GM18873 (cell line): Measurements from ENCODE around the gene CCR4.
"Not testable (repeated sequence)": the region's sequence is repeated elsewhere in the genome, so short reads cannot be mapped to it uniquely, and the experiment has no call there.

Experiments
- ATAC-seq: cut with Tn5 transposase; IDR thresholded peaks from one replicate; pipeline ENCODE4 v1.9.1; 2021; ENCODE audit warnings: mild to moderate bottlenecking, moderate library complexity, moderate number of reproducible peaks; ENCODE audit not compliant: unreplicated experiment, low FRiP score

The CCR4 gene

DNA sequence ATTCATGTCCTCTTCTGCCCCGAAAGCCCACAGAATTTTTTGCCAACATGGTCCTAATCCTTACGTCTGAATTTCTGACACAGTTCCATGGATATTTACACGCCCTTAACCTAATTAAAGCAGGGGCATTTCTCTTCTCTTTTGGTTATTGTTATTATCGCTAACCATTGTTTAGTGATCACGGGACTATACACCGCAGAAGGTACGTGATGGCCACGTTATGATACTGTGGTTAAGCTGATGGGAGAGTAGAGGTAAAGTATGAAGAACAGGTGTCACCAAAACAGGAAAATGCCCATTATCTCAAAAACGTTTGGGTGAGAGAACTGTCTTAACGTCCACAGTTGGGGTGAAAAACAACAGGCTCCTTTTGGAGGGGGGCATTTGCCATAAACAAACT lies 26.4 kb downstream of the CCR4 start:
- no peak for ATAC-seq

DNA sequence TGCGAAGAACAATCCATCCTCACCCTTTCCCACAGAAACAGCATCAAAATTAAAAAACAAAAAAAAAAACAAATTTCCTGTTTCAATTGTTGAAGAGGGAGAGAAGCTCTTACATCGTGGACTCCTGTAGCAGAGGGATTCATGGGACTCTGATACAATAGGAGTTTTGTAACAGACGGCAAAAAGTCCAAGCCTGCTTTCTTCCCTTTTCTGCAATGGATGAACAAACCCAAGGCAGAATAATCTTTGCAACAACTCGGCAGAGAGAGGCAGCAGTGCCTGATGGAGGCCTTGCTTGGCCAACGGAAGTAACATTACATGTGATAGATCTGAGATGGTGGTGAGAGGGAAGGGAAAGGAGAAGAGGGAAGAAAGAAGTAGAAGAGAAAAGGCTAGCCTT lies 26.9 kb downstream of the CCR4 start:
- ATAC-seq: no peak

DNA sequence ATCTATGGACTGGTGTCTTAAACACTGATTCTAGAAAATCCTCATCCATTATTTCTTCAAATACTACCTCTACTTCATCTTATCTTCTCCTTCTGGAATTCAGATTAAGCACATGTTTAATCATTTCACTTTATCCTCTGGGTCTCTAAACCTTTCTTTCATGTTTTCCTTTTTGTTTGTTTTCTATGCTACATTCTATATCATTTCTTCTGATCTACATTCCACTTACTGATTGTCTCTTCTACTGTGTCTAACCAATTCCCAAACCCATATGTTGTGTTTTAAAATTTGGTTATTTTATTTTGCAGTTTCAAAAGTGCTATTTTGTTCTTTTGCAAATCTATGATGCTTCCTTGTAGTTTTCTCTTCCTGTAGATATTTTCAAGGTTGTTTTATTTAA lies 31.7 kb downstream of the CCR4 start:
- ATAC-seq: no peak

DNA sequence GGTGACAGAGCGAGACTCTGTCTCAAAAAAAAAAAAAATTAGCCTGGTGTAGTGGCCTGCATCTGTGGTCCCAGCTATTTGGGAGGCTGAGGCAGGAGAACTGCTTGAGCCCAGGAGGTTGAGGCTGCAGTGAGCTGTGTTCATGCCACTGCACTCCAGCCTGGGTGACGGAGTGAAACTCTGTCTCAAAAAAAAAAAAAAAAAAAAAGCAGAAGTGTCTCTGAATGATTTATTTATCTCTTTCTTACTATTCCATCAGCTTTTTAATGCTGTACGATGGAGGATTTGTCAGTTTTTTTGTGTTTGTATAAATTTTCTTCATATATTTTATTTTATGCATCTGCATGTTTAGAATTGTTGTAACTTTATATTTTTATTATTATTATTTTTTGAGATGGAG lies 33.5 kb downstream of the CCR4 start:
- not testable (repeated sequence) for ATAC-seq

DNA sequence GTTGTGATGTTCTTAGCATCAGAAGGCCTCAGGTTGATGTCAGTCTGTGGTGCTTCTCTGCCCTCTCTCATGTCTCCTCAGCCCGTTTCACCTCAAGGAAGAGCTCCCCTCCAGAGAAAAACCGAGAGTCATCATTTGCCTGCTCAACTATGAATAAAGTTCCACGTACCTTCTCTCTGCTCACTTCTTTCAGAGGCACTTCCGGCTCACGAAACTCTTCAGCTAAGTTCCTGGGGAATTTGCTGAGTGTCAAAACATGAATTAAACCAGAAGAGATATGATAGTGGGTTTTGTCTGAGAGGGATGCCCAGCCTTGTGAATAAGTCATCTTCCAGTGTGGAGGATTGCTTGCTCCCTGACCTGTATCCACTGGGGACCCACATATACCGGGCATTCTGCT lies 37.7 kb downstream of the CCR4 start:
- no peak for ATAC-seq

DNA sequence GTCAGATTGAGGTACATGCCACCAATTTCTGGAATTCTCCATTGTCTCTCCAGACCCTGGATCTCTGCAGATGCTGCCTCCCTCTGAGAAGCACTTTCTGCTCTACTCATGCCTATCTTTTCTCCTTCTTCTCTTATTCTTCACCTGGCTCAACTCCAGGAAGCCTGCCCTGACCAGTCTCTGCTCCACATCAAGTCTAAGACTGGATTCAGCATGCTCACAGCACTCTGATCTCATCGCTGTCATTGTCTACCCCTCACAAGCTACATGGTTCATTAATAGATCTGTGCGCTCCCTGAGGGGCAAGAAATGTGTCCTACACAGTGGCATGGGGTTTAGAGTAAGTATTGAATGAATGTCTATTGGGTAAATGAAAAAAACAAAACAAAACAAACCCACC lies 38.7 kb downstream of the CCR4 start:
- ATAC-seq: no peak

DNA sequence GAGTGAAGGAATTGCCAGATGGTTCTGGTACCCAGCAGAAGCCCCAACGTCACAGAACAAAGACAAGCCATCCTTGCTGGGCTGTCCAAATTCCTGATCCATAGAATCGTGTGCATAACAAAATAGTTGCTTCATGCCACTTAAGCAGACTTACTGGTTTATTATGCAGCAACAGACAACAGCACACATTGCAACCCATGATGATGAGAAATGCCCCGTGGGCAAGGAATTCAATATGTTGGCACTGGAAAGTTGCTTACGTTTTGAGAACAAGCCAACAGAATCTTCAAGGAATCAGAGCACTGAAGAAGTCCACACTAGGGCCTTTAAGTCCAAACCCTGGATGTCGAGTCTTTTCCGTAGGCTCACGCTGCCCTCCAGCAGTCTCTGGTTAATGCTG lies 40.3 kb downstream of the CCR4 start:
- ATAC-seq: no peak

DNA sequence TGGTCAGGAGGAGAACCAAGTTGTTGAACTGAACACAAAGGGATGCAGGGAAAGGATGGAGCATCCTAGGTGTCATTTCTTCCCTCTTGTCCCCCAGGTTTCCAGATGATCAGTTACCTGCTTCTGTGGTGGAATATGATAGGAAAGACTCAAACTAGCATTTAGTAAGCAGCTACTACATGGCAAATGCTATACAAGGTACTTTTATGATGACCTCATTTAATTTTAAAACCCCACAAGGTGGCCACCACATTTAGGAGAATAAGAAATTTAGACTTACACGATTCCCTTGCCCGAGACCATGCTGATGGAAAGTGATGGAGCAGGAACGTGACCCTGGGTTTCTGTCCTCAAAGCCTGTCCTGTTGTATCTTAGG lies 40.9 kb downstream of the CCR4 start:
- no peak for ATAC-seq

DNA sequence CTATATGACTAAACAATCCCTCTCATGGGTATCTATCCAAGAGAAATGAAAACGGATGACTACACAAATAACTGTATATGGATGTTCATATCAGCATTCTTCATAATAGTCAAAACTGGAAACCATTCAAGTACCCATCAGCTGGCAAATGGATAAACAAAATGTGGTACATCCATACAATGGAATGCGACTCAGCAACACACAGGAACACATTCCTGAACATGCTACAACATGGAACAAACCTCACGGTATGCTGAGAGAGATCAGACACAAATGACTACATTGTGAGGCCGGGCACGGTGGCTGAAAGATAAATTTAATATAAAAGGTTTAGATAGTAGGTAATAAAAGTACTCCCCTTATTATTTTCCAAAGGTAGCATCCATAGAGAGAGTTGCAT lies 42.6 kb downstream of the CCR4 start:
- no peak for ATAC-seq

DNA sequence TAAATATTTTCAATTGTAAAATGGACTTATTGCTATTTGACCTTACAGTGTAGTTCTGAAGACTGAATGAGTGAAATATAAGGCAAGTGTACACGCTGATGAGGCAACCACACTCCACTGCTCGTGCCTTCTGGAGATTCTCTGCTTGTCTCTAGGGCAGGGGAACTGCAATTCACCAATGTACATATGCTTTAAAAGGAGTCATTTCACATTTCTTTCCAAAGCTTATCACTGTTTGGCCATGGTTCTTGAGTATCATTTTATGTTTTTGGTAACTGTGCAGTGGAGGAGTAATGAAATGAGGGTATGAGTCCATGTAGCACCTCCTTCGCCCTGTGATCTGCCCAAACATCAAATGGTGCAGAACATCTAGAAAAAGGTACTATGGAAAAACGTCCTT lies 43.7 kb downstream of the CCR4 start:
- no peak for ATAC-seq

DNA sequence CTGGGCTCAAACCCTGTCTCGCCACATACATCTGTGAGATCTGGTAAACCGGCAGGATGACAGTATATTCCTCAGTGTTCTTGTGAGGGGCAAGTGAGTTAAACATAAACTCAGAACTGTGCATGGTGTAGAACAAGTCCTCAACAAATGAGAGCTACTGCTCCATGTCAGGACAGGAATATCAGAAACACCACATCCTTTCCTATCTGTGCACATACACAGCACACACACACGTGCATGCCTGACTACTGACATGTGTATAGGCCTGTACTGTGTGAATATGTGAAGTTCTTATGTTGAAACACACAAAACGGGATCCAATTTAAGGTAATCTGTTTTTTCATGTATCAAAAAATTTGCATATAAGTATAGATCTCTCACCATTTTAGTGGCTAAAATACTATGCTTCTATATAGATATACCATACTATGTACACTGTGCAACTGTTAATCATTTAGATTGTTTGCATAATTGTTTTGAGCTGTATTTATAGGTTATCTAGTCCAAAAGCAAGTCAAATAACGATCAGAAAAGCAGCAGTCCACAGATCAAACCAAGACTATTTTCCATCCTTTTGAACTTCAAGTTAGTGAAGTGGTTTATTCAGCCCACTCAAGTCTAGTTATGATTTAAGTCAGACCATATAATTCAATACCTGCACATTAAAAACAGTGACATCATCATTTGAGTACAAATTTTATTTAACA lies 44.8 kb downstream of the CCR4 start:
- ATAC-seq: no peak

DNA sequence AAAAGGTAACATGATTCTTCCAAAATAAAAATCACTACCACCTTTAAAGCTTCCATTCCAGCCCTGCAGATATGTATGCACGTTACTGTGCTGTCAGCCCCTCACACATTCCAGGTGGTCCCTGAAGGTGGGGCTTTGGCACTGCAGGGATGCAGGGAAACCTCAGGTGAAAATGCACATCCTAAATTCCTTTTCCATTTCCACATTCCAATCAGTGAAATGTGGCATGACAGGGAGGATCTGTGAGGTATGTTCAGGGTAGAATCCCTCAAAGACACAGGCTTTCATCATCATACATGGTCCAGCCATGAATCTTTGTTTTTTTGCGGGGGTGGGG lies 45.3 kb downstream of the CCR4 start:
- no peak for ATAC-seq

DNA sequence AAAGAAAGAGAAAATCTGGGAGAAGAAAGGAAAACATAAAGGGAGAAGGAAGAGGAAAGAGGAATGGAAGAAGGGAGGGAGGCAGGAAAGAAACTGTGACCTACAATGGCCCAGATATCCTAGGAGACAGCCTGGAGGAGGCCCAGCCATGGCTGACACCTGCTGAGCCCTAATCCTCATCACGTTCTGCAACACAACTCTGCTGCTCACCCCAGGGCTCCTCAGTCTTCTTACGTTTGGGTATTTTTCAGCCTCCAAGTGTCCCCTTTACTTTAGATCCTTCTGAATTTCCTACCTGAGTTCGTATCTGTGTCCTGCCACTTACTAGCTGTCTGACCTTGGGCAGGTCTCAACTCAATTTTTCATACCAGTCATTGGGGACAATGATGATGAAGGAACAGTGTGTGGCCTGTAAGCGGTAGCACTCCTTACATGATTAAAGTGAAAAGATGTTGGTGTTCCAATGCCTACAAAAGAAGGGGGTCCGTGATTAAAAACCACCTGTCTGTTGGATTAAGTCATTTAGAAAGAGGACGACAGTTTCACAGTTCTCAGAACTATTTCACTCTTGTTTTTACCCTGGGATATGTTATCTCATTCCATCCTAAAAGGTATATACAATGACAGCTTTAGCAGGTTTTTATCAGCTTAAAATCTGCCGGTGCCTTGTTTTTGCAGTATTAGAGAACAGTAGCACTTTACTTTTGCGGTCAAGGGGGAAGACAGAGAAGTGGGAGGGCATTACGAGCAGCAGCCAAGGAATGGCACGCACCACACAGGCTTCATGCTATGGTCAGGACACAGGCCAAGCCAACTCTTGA lies 47.4 kb downstream of the CCR4 start:
- no peak for ATAC-seq

DNA sequence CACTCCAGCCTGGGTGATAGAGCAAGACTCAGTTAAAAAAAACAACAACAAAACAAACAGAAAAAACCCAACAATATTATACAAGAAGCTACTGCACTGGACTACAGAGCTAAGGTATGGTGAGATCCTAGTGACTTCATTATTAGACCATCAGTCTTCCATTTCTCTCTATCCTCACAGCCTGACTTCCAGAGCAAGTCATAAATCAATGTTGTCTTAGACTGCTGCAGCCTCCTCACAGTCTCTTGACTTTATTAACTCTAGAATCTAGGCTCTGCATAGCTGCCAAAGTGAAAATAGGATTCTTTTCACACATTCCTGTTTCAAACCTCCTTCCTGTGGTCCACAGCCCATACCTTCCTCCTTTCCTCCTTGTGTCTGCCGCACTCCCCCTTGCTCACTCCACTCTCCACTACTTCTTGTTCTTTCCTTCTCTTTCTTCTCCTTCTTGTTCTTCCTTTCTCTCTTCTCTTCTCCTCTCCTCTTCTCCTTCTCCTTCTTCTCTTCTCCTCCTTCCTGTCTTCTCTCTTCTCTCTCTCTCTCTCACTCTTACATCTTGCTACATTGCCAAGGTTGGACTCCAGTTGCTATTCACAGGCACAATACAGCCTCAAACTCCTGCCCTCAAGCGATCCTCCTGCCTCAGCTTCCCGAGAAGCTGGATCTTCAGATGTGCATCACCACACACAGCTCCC lies 49.4 kb downstream of the CCR4 start:
- ATAC-seq: no peak

DNA sequence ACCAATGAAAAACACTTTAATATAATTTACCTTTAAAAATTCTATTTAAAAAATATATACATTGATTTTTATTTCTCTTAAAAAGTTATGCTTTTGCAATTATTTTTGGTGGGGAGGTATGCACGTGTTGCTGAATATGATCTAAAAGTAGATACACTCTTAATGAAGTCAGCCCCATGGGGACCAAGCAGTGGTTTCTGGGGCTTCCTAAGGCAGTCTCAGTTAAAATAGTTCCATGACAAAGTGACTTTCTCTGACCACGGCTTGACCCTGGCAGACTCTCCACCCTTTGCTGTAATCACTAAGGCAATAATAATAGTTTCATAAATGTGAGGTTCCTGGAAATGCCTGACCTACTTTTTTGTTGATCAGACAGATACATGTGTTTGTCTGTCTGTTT lies 50.4 kb downstream of the CCR4 start:
- no peak for ATAC-seq

DNA sequence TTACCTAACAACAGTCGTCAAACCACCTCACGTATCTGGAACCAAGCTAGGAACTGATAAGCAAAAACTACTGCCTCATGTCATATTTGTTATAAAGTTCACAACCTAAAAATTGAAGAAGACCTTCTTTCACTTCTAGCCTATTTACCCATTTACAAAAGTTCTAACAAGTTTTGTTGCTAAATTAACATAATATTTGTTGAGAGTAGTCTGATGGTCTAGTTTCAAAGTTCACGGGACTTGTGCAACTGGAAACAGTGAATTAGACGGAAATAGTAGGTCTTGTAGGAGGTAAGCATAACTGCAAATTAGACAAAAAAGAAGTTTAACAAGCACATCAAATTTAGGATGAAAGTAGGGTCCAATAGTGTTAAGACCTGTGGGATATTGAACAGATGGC lies 51.9 kb downstream of the CCR4 start:
- ATAC-seq: no peak

DNA sequence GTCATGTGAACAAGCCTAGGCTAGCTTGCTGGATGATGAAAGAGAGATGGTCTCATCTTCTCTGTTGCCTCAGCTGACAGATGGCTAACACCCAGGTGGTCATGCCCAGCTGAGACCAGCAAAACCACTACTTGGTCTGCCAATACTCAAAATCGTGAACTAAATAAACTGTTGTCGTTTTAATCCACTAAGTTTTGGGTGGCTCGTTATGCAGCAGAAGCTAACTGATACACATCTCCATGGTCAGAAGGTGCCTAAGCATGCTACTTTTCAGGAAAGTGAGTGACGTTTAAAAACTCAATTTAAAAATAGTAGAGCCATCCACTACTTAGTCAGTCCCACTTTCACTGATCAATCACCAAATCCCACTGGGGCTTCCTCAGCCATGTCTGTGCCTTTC lies 52.8 kb downstream of the CCR4 start:
- ATAC-seq: no peak

DNA sequence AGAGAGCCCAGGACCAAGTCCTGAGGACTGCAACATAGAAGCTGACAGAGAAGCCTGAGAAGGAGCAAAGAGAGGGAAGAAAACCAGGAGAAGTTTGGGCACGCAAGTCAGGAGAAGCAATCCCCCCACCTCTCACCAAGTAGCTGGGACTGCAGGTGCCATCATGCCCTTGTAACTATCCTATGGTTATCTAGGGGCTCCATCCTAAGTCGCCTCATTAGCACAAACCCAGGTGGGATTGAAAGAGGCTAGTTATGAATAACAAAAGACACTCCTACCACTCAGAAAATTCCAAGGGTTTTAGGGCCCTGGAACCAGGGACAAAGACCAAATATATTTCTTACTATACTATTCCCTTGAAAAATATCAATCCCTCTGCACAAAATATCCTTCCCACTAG lies 53.5 kb downstream of the CCR4 start:
- no peak for ATAC-seq
